NCI-H187 (cell line): Measurements from ENCODE around the gene CRY1.
"Not testable (repeated sequence)": the region's sequence is repeated elsewhere in the genome, so short reads cannot be mapped to it uniquely, and the experiment has no call there.

ENCODE experiments used
- DNase-seq, 2 experiments: peaks; one replicate each; lab custom pipeline; 2025; lab: John Stamatoyannopoulos, UW

CRY1 gene

GRCh38 chr12:107066691-107067090 is 26.7 kb downstream of the CRY1 start:
- no peak for DNase-seq

DNA sequence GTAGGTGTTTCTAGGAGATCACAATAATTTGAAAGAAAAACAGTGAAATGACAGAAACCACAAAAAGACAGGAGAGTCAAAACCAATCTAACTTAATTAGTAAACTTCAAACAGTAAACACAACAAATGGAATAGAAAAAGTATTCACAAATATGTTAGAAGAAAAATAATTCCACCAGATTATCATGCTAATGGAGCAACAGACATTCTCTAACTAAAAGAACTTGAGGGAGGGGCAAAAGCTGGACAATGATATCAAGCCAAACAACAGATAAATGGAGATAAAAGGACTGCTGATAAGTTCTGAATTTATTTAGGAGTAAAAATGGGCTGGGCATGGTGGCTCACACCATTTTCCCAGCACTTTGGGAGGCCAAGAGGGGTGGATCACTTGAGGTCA is 28.7 kb downstream of the CRY1 start:
- DNase-seq, result no peak

DNA sequence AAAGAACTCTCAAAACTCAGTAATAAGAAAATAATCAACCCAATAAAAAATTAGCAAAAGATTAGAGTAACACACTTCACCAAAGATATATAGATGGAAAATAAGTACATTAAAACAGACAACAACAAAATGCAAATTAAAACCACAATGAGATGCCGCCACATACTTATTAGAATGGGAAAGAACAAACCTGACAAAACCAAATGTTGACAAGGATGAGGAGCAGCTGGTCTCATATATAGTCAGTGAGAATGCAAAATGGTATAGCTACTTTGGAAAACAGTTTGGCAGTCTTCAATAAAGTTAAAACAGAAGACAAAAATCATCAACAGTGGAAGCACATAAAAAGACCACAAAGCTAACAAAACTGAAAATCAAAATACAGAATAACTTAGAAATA is 29.1 kb downstream of the CRY1 start:
- DNase-seq, result no peak

DNA sequence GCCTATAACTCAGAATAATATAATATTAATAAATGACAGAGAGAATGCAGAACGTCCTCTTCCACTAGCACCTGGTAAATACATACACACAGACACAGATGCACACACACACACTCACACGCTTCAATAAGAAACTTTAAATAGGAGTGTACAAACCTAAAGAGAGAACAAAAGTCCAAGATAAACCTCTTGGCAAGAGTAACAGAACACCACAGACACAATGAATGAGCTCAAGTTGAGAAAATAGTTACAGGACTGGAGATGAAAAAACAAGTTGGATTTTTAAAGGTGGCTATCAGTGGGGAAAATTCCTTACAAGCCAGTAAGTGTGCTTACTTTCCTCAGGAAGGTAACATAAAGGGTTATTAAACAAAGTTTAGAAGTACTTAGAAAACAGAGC is 35.2 kb downstream of the CRY1 start:
- no peak for DNase-seq

GRCh38 chr12:107057071-107057834 is 36.1 kb downstream of the CRY1 start:
- DNase-seq, result no peak

- no peak for DNase-seq
Measured at GRCh38 chr12:107053709-107054108, 39.6 kb downstream of the CRY1 start.

GRCh38 chr12:107045186-107045585 is 48.2 kb downstream of the CRY1 start:
- DNase-seq, result no peak

DNA sequence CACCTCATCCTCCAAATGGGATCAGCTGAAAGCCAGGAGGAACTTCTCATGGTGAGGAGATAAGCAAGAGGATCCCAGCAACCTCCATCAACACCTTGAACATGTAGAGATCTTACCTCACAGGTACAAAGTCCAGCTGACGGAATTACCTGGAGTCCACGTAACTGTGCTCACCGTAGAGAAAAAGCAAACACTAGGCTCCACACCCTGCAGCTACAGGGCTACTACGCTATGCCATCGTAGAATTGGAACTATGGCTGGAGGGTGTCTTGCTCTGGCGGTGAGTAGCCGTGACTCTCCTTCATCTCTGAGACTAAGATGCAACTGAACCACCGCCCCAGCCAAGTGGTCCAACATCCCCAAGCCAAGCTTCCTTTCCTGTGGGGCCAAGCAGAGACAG is 50.5 kb downstream of the CRY1 start:
- DNase-seq, result no peak

DNA sequence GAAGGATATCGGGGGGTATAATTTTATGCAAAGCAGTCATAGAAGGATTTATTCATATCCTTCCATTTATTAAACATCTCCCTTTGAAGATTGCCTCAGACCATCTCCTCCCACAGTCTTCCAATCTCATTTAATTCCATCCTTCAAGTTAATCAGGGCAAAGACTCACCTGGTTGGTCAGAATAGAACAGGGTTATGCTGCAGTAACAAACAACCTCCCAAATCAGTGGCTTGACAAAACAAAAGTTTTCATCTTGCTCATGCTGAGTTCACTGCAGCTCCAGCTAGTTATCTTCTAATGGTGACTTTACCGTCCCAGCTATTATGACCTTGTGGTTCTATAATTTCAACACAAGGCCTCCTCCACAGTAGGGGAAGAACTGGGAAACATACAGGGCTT is 57.6 kb downstream of the CRY1 start:
- DNase-seq, result no peak

- no peak for DNase-seq
Measured at GRCh38 chr12:107033758-107034739, 59.3 kb downstream of the CRY1 start.

- DNase-seq, result no peak
Measured at GRCh38 chr12:107032266-107032665, 61.1 kb downstream of the CRY1 start.

DNA sequence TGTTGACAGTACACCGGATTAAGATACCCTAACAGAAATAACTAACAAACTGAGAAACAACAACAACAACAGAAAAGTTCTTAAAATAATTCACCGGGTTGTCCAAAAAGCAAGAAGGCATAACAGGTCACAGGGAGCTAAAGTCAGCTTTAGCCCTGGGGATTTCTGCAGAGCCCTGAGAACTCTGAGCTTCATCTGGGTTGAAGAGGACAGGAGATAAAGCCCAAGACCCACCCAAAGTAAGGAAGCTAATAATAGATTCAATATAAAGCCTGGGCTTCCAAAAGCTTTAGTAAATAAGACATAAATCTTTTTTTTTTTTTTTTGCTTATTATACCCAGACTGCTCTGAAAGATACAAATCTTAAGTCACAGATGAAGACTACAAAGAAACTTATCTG is 62.3 kb downstream of the CRY1 start:
- DNase-seq, result no peak

DNA sequence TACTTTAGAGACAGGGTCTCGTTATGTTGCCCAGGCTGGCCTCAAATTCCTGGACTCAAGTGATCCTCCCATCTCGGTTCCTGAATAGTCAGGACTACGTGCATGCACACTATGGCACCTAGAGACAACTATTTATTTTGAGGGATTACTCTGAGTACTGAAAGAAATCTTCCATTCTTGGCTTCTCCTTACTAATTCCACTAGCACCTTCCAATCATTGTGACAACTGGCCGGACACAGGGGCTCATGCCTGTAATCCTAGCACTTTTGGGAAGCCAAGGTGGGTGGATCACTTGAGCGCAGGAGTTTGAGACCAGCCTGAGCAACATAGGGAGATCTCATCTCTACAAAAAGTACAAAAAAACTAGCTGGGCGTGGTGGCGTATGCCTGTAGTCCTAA is 64.3 kb downstream of the CRY1 start:
- DNase-seq, result no peak

DNA sequence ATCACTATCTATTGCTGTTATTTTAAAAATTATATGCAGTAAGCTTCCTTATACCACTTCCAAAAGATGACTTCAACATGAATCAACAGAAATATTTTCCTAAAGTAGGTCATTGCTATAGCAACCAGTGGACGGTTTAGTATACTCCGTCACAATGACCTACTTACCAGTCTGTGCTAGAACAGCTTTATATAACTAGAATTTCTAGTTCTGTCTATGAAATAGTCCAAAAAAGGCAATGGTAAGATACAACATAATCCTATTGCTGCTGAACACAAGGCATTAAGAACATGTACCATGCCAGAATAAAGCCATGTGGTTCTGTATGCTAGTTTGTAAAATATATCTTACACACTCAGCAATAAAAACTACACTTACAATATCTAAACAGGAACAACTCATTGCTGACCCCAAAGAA is 65.7 kb downstream of the CRY1 start:
- DNase-seq, result no peak

GRCh38 chr12:107026806-107027635 is 66.3 kb downstream of the CRY1 start:
- no peak for DNase-seq

DNA sequence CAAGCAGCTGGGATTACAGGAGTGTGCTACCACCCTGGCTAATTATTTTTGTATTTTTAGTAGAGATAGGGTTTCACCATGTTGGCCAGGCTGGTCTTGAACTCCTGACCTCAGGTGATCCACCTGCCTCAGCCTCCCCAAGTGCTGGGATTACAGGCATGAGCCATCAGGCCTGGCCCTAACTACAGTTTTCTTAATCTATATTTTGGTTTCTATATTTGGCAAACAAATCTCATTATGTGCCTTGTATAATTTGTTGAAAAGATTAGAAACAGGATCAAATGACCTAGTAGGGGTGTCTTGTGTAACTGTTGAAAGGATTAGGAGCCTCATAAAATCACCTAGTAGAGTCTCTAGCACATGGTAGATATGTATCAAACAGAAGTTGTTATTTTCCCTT is 67.0 kb downstream of the CRY1 start:
- DNase-seq, result not testable (repeated sequence)

DNA sequence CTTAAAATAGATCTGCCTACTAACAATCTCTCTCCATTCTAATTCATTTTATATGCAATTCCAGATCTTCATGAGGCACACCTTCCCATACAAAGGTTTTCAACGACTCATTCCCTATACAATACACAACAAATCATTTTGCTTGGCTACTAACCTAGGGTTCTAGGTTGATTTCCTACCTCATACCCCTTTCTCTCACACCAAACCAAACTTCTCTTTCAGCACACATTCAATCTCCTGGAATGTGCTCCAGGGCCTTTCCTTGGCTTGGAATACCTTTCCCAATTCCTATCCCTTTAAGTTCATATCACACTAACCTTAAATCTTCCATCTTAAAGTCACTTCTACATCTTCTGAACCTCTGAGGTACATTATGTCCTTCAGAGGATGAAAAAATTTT is 67.7 kb downstream of the CRY1 start:
- DNase-seq, result no peak

- no peak for DNase-seq
Measured at GRCh38 chr12:107019546-107019945, 73.8 kb downstream of the CRY1 start.

DNA sequence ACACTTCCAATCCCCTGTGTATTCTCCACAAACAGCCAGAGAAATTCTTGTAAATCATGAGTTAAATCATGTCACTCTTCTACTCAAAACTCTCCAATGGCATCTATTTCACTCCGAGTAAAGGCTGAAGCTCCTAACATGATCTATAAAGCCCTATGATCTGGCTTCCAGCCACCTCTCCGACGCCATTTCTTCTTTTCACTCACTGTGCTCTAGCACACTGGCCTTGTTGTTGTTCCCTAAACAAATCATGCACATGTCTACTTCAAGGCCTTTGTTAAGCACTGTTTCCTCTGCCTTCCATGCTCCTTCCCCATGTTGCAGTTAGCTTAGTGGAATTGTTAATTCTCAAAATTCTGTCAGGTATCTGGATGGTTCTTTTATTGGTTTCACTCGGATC is 76.3 kb downstream of the CRY1 start:
- DNase-seq, result no peak

DNA sequence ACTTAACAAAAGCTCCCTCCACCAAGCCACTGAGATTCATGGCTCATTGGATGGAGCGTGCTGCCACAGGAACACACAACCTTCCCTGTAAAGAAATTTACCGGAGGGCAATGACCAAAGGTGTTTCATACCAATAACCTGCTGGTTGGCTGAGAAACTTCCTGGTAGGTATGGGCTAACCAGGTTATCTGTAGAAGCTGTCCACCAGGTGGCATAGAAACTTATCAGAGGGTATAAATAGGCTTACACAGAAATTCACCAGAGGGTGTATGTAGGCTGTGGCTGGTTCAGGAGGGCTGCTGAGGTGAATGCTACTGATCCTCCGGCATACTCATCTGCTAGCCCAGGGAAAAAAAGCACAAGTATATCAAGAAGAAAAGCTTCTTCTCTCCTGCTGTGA is 79.3 kb downstream of the CRY1 start:
- no peak for DNase-seq

DNA sequence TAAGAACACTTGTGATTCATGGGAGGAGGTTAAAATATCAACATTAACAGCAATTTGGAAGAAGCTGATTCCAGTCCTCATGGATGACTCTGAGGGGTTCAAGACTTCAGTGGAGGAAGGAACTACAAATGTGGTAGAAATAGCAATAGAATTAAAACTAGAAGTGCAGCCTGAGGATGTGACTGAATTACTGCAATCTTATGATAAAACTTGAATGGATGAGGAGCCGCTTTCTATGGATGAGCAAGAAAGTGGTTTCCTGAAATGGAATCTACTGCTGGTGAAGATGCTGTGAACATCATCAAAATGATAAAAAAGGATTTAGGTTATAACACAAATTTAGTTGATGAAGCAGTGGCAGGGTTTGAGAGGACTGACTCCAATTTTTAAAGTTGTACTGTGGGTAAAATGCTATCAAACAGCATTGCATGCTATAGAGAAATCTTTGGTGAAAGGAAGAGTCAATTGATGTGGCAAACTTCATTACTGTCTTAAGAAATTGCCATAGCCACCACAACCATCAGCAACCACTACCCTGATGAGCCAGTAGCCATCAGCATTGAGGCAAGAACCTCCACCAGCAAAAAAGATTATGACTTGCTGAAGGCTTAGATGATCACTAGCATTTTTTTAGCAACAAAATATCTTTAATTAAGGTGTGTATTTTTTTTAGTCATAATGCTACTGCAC is 80.5 kb downstream of the CRY1 start:
- DNase-seq, result no peak

DNA sequence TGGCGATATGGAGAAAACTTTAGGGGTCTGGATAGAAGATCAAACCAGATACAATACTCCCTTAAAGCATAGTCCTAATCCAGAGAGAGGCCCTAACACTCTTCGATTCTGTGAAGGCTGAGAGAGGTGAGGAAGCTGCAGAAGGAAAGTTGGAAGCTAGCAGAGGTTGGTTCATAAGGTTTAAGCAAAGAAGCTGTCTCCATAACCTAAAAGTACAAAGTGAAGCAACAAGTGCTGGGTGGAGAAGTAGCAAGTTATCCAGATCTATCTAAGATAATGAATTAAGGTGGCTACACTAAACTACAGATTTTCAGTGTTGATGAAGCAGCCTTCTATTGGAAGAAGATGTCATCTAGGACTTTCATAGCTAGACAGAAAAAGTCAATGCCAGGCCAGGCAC is 81.8 kb downstream of the CRY1 start:
- no peak for DNase-seq
